IMR-90 (cell line): ENCODE data around the gene IRF4.

Experiments
- FOS ChIP-seq: fragments of 150-350 bp; IDR thresholded peaks from 2 replicates; pipeline ENCODE4 v1.6.1; 2016; ENCODE audit warnings: low read depth, low read length
- POLR2A ChIP-seq: IDR thresholded peaks from 2 replicates; pipeline ENCODE4 v1.6.1; 2012; ENCODE audit warnings: mild to moderate bottlenecking, low read depth, low read length
- TF ChIP-seq, protein P1 (sequence below): conservative IDR thresholded peaks from 2 replicates; pipeline ENCODE4 v1.5.1; 2012; ENCODE audit warnings: mild to moderate bottlenecking, low read depth, low read length, improper control_type of control experiment

DNA sequence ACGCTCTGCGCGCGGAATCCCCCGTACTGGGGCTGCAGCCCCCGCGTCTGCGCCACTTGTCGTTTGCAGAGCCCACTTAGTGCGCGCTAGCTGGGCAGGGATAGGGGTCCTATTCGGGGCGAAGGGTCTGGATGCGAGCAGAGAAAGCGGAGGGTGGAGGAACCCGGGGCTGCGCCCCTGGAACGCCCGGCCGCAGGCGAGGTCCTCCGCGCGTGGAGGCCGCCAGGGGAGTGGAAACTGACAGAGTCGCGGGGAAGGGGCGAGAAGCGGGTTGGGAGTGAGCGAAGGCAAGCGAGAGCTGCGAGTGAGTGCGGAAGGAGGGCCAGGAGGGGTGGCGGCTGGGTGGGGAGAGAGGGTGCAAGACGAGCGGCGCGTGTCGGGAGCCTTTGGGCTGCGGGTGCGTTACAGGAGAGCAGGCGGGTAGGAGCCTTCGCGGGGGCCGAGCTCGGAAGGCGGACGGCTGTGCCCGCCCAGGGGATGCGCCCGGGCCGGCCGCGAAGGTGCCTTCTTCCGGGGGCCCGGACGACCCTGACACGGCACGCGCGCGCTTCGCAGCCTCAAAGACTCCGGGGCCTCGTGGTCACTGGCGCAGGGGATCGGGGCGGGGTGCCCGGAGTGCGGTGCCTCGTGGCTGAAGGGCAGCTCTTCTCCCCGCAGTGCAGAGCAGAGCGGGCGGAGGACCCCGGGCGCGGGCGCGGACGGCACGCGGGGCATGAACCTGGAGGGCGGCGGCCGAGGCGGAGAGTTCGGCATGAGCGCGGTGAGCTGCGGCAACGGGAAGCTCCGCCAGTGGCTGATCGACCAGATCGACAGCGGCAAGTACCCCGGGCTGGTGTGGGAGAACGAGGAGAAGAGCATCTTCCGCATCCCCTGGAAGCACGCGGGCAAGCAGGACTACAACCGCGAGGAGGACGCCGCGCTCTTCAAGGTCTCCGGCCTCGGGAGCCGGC lies 1.2 kb downstream of the IRF4 start:
- TF ChIP-seq POLR2A (no peak), FOS (no peak)
- TF ChIP-seq, protein P1, sequence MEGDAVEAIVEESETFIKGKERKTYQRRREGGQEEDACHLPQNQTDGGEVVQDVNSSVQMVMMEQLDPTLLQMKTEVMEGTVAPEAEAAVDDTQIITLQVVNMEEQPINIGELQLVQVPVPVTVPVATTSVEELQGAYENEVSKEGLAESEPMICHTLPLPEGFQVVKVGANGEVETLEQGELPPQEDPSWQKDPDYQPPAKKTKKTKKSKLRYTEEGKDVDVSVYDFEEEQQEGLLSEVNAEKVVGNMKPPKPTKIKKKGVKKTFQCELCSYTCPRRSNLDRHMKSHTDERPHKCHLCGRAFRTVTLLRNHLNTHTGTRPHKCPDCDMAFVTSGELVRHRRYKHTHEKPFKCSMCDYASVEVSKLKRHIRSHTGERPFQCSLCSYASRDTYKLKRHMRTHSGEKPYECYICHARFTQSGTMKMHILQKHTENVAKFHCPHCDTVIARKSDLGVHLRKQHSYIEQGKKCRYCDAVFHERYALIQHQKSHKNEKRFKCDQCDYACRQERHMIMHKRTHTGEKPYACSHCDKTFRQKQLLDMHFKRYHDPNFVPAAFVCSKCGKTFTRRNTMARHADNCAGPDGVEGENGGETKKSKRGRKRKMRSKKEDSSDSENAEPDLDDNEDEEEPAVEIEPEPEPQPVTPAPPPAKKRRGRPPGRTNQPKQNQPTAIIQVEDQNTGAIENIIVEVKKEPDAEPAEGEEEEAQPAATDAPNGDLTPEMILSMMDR: no peak
